ENCODE measurements around the gene CTDP1.
"Not testable (repeated sequence)": the region's sequence is repeated elsewhere in the genome, so short reads cannot be mapped to it uniquely, and the experiment has no call there.

The CTDP1 gene

GRCh38 chr18:79729611-79730010, 50.0 kb downstream of the CTDP1 start:
- no peak for DNase-seq

GRCh38 chr18:79730804-79731203, 51.2 kb downstream of the CTDP1 start:
- DNase-seq = no peak

- DNase-seq = not testable (repeated sequence)
These were observed 52.5 kb downstream of the CTDP1 start for GRCh38 chr18:79731881-79732720.

GRCh38 chr18:79732721-79733025, 53.1 kb downstream of the CTDP1 start:
- no peak for DNase-seq

GRCh38 chr18:79733135-79733701, 53.6 kb downstream of the CTDP1 start:
- DNase-seq = no peak

DNA sequence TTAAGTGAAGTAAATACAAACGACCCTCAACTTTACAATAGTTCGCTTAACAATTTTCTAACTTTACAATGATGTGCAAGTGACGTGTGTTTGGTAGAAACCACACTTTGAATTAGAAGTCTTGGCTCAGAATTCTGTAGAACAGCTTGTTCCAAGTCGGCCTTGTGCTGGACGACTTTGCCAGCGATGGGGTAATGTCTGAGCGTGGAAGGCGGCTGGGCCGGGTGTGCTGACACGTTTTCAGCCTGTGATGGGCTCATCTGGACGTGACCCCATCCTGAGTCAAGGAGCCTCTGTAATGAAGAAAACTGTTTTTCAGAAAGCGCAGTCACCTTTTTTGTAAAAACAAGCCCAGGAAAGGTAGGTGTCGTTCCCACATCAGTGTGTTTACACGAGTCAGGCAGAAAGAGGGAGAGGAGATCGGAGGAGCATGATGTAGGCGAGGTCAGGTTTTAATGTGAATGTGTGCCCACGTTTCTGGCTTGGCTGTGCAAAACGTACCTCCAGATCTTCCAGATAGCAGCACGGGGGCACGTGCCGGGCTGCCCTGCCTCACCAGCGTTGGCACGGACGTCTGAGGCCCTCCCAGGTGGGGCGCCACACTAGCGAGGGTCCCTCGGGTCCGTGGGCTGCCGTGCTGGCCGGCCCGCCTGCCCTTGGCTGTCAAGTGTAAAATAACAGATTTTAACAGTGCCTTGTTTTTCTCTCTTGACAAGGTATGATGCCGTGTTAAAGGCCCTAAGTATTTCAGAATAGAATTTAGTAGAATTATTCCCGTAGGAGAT, 54.6 kb downstream of the CTDP1 start:
- DNase-seq = no peak

GRCh38 chr18:79735071-79735980, 55.7 kb downstream of the CTDP1 start:
- DNase-seq = no peak

- DNase-seq = no peak
These were observed 56.6 kb downstream of the CTDP1 start for GRCh38 chr18:79736230-79736629.

DNA sequence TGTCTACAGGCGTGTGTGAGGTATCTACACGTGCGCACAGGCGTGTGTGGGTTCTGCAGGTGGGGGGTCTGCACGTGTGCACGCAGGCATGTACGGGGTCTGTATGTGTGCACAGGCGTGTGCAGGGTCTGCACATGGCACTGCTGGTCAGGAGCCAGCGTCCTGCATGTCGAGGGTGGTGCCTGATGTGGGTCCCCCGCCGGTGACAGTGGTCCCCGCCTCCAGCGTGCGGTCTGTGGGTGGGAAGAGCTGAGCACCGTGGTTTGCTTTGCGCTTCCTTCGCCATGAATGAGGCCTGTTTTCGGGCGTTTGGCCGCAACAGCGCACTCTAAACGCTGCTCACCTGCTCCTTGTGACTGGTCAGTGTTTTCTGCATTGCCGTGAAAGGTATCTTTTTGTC, 57.2 kb downstream of the CTDP1 start:
- no peak for DNase-seq

DNA sequence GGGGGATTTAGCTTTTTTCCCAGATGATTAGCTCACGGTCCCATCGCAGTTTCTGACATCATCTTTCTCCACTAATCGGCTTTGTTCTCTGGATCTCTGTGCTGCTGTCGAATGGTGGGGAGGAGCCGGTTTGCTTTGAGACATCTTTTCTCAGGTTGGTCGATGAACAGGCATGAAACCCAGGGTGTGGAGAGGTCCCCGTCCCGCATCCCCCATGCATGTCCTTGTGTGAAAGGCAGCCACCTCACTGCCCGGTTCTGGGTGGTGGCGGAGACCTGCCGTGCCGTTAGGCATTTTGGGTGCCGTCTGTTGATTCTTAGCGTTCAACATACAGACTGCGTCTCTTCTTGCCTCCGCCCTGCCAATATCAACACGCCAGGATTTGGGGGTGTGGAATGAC, 57.8 kb downstream of the CTDP1 start:
- DNase-seq = no peak

- no peak for DNase-seq
These were observed 58.4 kb downstream of the CTDP1 start for GRCh38 chr18:79738041-79738461.

DNA sequence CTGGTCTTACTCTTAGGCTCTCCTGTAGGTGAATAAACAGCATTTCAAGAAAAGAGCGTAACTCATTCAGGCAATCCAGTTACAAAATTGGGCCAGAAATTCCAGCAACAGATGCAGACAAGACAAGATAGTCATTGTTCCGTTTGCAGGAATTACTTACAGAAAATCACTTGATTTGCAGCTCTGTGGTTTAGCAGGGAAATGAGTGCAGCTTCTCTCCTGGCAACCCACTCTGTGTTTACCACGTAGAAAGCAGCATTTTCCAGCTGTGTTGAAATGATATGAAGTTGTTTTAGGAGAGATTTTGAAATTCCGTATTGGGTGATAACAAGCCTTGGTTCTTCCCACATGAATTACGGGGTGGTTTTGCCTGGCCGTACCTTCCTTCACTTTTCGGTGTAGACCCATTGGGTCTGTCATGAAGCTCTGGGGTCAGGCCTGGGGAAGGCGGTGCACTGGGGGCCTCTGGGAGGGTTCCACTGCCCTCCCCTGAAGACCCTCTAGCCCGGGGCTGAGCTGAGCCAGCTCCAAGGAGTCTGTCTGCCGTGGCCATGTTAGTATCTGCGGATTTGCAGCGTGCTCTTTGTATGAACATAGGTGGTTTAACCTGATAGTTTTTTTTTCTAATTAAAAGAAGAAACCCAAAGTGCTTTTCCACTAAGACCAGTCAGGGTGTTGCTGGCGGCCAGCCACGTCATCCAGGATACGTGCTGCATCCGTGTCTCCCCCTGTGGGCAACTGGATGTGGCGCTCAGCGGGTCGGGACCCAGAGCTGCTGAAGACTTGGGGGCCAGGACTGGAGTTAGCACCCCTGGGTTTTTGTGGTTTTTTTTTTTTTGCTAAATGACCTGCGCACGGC, 59.2 kb downstream of the CTDP1 start:
- no peak for DNase-seq

GRCh38 chr18:79739440-79739778, 59.8 kb downstream of the CTDP1 start:
- no peak for DNase-seq

DNA sequence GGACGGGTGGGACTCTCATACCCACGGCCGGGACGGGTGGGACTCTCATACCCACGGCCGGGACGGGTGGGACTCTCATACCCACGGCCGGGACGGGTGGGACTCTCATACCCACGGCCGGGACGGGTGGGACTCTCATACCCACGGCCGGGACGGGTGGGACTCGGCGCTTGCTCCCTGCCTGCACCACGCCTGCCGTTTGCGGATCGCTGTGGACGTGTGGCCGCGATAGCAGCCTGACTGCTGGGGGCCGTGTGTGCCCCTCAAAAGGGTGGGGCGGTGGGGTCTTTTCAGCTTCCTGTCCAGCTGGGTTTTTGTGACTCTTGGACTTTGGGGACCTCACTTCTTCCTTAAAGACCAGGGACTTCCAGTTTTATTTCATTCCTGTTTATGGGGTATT, 60.4 kb downstream of the CTDP1 start:
- DNase-seq = not testable (repeated sequence)

DNA sequence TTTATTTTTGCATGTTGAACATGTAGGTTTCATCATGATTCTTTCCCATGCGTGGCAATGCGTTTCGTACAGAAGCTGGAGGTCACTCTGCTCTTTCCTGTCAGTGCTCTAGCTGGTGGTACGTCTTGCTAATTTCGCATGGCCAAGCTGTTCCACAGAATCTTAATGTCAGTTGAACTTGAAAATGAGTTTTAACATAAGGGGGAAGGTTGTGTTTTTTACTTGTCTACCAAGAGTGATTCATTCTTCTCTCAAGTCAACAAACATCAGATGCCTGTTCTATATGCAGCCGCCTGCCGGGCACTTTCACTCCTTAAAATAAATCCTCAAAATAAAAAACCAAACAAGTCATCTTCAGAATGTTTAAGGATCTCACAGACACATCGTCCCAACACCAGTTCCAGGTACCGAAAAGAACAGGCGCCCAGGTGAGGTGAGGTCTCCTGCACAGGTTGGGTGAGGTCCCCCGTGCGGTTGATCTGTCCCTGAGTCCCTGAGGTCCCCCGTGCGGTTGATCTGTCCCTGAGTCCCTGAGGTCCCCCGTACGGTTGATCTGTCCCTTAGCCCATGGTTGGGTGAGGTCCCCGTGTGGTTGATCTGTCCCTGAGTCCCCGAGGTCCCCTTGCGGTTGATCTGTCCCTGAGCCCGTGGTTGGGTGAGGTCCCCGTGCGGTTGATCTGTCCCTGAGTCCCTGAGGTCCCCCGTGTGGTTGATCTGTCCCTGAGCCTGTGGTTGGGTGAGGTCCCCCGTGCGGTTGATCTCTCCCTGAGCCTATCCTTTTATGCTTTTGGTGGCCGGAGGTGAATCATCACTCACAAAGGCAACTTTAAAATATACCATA, 61.1 kb downstream of the CTDP1 start:
- no peak for DNase-seq

- DNase-seq = no peak
These were observed 61.7 kb downstream of the CTDP1 start for GRCh38 chr18:79741362-79741700.

- no peak for DNase-seq
These were observed 62.5 kb downstream of the CTDP1 start for GRCh38 chr18:79742076-79742475.

DNA sequence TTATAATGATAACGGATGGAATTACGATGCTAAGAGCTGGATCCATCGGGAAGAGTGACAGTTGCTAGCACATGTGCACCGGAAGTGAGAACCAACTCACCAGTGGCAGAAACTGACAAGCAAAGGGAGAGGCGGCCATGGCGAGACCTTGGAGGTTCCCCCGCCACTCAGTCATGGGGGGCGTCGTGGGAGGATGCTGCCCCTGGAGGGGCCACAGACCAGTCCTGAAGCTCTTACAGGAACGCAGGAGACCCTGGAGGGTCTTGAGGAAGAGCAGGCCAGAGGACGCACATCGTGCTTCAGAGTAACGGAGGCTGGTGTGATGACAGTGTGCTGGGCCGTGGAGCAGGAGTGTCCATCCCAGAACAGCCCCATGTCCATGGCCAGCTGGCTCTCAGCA, 65.0 kb downstream of the CTDP1 start:
- DNase-seq = no peak

- no peak for DNase-seq
These were observed 67.1 kb downstream of the CTDP1 start for GRCh38 chr18:79746730-79747129.

GRCh38 chr18:79747156-79747845, 67.7 kb downstream of the CTDP1 start:
- no peak for DNase-seq

All from hematopoietic multipotent progenitor cell treated with erythropoietin and hydrocortisone succinate and interleukin-3 and kit ligand, for 6 days (in vitro differentiated cells).